SK-N-MC (cell line): ENCODE results near the gene VEGFC.

Source experiments
- DNase-seq: peaks from one replicate; pipeline ENCODE4 v3.0.0-alpha.2; 2011; ENCODE audit warnings: low read depth, low spot score
- H3K27ac ChIP-seq: fragments of 200-600 bp; sonication (generic); 2 replicates; pipeline ENCODE4 v1.5.1; 2016; ENCODE audit warnings: mixed run types
- H3K36me3 ChIP-seq: fragments of 200-600 bp; sonication (generic); 2 replicates; pipeline ENCODE4 v1.6.1; 2017; ENCODE audit warnings: antibody characterized with exemption, low read length, mixed read lengths; ENCODE audit not compliant: insufficient read depth
- H3K4me3 ChIP-seq: fragments of 200-600 bp; sonication (generic); 2 replicates; pipeline ENCODE4 v1.5.1; 2016
- H3K9ac ChIP-seq: fragments of 200-600 bp; sonication (generic); 2 replicates; pipeline ENCODE4 v1.8.0; 2017; ENCODE audit warnings: mixed run types, mixed read lengths; ENCODE audit not compliant: insufficient read length
- H3K9me3 ChIP-seq: fragments of 200-600 bp; sonication (generic); 2 replicates; pipeline ENCODE4 v1.6.1; 2017; ENCODE audit warnings: low read depth, mild to moderate bottlenecking, antibody characterized with exemption, low read length, moderate library complexity, mixed read lengths
- EZH2 ChIP-seq: fragments of 200-600 bp; sonication (generic); IDR thresholded peaks from one replicate; pipeline ENCODE4 v1.6.1; 2017; ENCODE audit warnings: antibody characterized with exemption
- FOXP2 ChIP-seq: optimal IDR thresholded peaks from 2 replicates; pipeline ENCODE3; 2011; ENCODE audit warnings: mild to moderate bottlenecking, moderate library complexity; ENCODE audit not compliant: insufficient read depth; ENCODE audit errors: extremely low read length, control extremely low read depth
- POLR2AphosphoS5 ChIP-seq: IDR thresholded peaks from 2 replicates; pipeline ENCODE4 v1.6.1; 2012; ENCODE audit warnings: mild to moderate bottlenecking, low read depth, low read length, borderline replicate concordance

Gene VEGFC

GRCh38 chr4:176833400-176834175 is 40.9 kb upstream of the VEGFC start:
- Histone ChIP-seq H3K36me3 (no peaks in the 10 kb centered on the region), H3K9ac (no peak overlapping the region), H3K9me3 (no peaks in the 10 kb centered on the region), H3K4me3 (no peak overlapping the region), H3K27ac (no peak overlapping the region)
- DNase-seq: no peak
- TF ChIP-seq EZH2 (no peak), POLR2AphosphoS5 (no peak), FOXP2 (no peak)

DNA sequence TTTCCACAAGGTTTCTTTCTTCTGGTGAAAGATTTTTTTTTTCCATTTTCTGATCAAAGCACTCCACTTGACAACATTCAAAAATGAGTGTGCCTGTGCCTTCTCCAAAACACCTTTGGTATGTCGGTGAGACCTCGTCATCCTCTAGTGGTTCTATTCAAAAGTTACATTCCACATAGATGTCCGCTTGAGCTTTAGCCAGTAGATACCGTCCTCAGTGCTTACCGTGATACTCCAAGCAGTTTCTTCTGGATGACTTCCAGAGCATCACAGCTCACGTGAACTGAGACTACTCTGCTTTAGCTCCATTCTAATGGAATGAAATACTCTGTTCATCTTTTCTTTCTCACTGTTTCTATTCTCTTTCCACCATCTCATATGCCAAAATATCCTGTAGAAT is 38.2 kb upstream of the VEGFC start:
- Histone ChIP-seq H3K27ac (no peak overlapping the region), H3K9me3 (no peaks in the 10 kb centered on the region), H3K36me3 (no peaks in the 10 kb centered on the region), H3K4me3 (no peak overlapping the region), H3K9ac (no peak overlapping the region)
- TF ChIP-seq EZH2 (no peak), FOXP2 (no peak), POLR2AphosphoS5 (no peak)
- no peak for DNase-seq

DNA sequence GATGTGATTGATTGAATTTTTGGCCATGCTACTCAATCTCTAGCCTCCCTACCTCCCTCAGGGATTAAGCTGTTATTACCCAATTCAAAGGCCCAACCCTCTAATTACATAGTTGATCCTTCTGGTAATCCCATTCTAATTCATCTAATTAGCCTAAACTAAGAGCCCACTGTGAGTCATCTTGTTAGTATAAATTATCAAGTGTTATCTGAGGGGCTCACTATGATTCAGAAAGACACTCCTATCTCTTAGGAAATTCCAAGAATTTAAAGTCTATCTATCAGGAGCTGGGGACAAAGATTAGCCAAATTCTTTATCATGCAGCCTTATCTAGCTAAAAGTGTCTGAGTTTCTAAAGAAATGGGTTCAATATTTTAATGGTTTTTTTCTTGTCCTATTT is 32.9 kb upstream of the VEGFC start:
- no peak for TF ChIP-seq FOXP2
- no peak for TF ChIP-seq EZH2
- no peak for TF ChIP-seq POLR2AphosphoS5
- no peak for DNase-seq
- H3K36me3 ChIP-seq: no peaks in the 10 kb centered on the region
- no peaks in the 10 kb centered on the region for H3K9me3 ChIP-seq
- no peak overlapping the region for H3K27ac ChIP-seq
- no peak overlapping the region for H3K9ac ChIP-seq
- H3K4me3 ChIP-seq: no peak overlapping the region

DNA sequence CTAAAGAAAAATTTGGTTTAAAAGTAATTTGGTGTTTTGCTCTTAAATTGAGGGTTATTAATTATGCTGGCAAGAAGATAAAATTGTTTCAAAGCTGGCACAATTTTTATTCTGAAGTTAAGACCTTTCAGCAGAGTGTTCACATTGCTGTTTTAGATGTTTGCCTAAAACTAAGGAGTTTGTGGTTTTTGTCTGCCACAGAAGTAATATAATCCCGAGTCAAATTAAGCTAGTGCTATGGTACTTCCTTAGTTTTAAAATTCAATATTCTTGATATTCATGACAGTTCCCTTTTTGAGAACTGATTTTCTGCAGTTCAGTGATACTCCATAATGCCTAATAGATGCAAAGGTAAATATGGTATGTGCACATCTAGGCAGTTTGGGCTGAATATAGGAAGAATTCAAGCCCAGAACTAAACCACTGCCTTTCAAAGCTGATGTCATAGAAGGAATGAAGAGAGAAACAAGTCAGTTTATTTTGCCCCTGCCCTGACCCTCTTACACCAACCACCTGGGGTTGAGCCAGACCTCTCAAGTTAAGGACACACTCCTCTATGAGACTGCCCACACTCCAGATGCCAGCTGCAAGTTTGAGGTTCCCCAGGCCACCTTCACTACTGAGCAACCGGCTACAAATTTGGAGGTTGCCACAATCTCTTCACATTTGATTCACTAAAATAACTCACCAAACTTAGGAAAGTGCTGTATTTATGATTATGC is 32.1 kb upstream of the VEGFC start:
- Histone ChIP-seq H3K27ac (no peak overlapping the region), H3K4me3 (no peak overlapping the region), H3K9me3 (no peaks in the 10 kb centered on the region), H3K9ac (no peak overlapping the region), H3K36me3 (no peaks in the 10 kb centered on the region)
- TF ChIP-seq POLR2AphosphoS5 (no peak), EZH2 (no peak), FOXP2 (no peak)
- DNase-seq: no peak

DNA sequence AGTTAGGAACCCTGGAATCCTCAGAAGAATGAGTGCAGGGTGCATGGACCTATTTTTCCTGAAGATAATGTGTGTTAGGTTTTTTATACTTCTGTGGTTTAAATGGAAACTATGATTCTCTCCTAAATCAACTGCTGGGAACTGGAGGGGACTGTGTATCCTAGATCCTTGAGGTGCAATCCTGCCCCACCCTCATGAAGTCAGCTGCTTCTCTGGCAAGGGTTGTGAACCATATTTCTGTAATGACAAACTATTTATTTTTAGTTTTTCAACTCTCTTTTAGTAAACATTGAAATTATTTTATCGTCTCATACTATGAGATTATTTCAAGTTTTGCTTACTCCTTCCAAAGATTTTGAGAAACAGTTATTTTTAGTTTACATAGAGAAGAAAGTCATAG is 25.8 kb upstream of the VEGFC start:
- H3K9me3 ChIP-seq: no peaks in the 10 kb centered on the region
- no peak overlapping the region for H3K9ac ChIP-seq
- no peak for TF ChIP-seq FOXP2
- TF ChIP-seq EZH2: no peak
- no peak for TF ChIP-seq POLR2AphosphoS5
- no peak overlapping the region for H3K4me3 ChIP-seq
- DNase-seq: no peak
- H3K27ac ChIP-seq: no peak overlapping the region
- no peaks in the 10 kb centered on the region for H3K36me3 ChIP-seq

DNA sequence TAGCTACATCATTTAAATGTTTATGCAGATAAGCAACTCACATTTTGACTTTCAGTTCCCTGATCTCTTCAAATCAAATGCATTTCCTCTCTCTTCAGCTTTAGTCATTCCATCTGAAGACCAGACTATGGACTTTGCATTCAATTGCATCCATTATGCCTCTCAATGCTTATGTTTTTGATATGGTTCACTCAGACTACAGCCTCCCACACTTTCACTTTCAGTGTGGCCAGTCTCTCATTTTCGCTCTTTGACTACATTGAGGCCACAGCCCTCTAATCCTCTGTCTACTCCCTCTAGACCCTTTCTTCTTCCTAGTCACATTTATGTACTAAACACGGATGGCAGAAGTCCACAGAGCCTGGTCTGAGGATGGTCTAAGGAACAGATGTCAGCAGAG is 24.5 kb upstream of the VEGFC start:
- no peak for DNase-seq
- Histone ChIP-seq H3K36me3 (no peaks in the 10 kb centered on the region), H3K9ac (no peak overlapping the region), H3K4me3 (no peak overlapping the region), H3K9me3 (no peaks in the 10 kb centered on the region), H3K27ac (no peak overlapping the region)
- TF ChIP-seq FOXP2 (no peak), POLR2AphosphoS5 (no peak), EZH2 (no peak)

- Histone ChIP-seq H3K36me3 (no peaks in the 10 kb centered on the region), H3K27ac (no peak overlapping the region), H3K9me3 (no peaks in the 10 kb centered on the region), H3K9ac (no peak overlapping the region), H3K4me3 (no peak overlapping the region)
- TF ChIP-seq POLR2AphosphoS5 (no peak), EZH2 (no peak), FOXP2 (no peak)
- DNase-seq: no peak
These were observed 22.0 kb upstream of the VEGFC start for GRCh38 chr4:176814770-176815169.

DNA sequence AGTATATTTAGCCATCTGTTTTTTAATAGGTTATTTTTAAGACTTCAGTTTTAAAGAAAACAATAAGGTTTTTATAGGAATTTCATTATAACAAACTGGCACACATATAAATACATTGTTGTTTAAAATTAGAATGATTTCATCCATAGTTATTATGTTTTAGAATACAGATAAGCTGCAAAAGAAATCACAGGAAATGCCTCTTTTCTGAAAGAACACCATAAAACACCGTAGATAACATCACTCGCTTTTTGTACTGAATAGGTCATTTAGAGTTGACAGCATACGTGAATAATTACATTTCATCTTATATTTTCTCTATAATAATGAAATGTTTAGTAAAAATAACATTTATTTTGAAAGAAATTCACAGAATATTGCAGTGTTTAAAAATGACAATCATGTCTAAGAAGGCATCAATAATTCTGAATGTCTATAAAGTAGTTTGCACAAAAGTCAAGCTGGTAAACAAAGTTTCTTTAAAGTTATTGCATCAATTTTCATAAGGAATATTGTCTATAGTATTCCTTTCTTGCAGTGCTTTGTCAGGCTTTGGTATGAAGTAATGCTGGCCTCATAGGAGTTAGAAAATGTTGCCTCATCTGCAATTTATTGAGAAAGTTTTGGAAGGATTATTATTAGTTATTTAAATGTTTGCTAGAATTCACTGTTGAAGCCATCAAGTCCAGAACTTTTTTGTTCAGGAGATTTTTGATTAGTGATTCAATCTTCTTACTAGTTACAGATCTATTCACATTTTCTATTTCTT is 17.9 kb upstream of the VEGFC start:
- TF ChIP-seq EZH2 (no peak), POLR2AphosphoS5 (no peak), FOXP2 (no peak)
- H3K27ac ChIP-seq: no peak overlapping the region
- H3K9me3 ChIP-seq: no peaks in the 10 kb centered on the region
- H3K4me3 ChIP-seq: no peak overlapping the region
- no peak for DNase-seq
- no peaks in the 10 kb centered on the region for H3K36me3 ChIP-seq
- no peak overlapping the region for H3K9ac ChIP-seq
